Mammary epithelial cell (primary cell): ENCODE results near the gene DPP10.

ENCODE experiments used
- CTCF ChIP-seq, 2 donors: IDR thresholded peaks in 1 of 2; conservative IDR thresholded peaks in 1 of 2; 2 replicates each; pipeline ENCODE4 v1.5.1; 2011 to 2012; ENCODE audit warnings: inconsistent platforms in 2 of 2, low read length in 2 of 2, mild to moderate bottlenecking in 2 of 2, control low read depth in 1 of 2, low read depth in 1 of 2; ENCODE audit not compliant: insufficient read depth in 1 of 2; ENCODE audit errors: extremely low read depth in 1 of 2
- EZH2 ChIP-seq: IDR thresholded peaks from 2 replicates; pipeline ENCODE4 v1.6.1; 2012; ENCODE audit warnings: low read length, inconsistent platforms, borderline replicate concordance

DNA sequence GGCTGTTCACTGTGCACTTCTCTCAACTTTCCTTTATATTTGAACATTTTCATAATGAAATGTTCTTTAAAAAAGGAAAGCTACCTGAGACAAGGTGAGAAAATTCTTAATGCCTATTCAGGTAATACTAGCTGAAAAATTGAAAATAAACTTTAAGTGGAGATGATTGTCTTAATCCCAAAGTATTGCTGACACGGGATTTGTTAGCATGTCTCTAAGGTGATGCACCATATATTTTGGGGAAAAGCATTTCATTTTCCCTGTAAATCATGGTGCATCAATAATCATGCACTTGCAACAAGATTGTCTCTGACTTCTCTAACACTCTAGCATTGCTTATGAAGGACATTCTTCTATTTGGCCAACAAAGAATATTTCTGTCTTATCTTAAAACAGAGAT lies 848.0 kb downstream of the DPP10 start:
- TF ChIP-seq CTCF (conservative IDR thresholded peaks at IDR 0.05 in 1 of 2, IDR thresholded peaks at IDR 0.05 in 1 of 2; ENCODE audit: extremely low read depth in 1 of 2, insufficient read depth in 1 of 2, low read depth in 1 of 2, low read length in 2 of 2) (no peak), EZH2 (no peak)
